OCI-LY7 (cell line): ENCODE data around the gene ORMDL1.

Source experiments
- EZH2phosphoT487 ChIP-seq: fragments of 200-600 bp; sonication (generic); IDR thresholded peaks from 2 replicates; pipeline ENCODE4 v1.6.1; 2018; ENCODE audit warnings: low read depth, borderline replicate concordance, mild to moderate bottlenecking, mixed run types, antibody characterized with exemption, low read length, moderate library complexity, mixed read lengths
- TF ChIP-seq, protein P1 (sequence below): fragments of 200-600 bp; sonication (generic); conservative IDR thresholded peaks from 2 replicates; pipeline ENCODE4 v1.5.1; 2014; ENCODE audit warnings: mild to moderate bottlenecking, antibody characterized with exemption, low read length, moderate library complexity, mixed read lengths

- TF ChIP-seq, protein P1, sequence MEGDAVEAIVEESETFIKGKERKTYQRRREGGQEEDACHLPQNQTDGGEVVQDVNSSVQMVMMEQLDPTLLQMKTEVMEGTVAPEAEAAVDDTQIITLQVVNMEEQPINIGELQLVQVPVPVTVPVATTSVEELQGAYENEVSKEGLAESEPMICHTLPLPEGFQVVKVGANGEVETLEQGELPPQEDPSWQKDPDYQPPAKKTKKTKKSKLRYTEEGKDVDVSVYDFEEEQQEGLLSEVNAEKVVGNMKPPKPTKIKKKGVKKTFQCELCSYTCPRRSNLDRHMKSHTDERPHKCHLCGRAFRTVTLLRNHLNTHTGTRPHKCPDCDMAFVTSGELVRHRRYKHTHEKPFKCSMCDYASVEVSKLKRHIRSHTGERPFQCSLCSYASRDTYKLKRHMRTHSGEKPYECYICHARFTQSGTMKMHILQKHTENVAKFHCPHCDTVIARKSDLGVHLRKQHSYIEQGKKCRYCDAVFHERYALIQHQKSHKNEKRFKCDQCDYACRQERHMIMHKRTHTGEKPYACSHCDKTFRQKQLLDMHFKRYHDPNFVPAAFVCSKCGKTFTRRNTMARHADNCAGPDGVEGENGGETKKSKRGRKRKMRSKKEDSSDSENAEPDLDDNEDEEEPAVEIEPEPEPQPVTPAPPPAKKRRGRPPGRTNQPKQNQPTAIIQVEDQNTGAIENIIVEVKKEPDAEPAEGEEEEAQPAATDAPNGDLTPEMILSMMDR: no peak
- no peak for TF ChIP-seq EZH2phosphoT487
Observed at GRCh38 chr2:189772212-189772611, 11.9 kb downstream of the ORMDL1 start.
